GM12865 (cell line): Measurements from ENCODE around the gene REG3G.

Experiments used
- DNase-seq: peaks from one replicate; pipeline ENCODE4 v3.0.0; 2010; ENCODE audit warnings: low read depth
- H3K4me3 ChIP-seq: 2 replicates; pipeline ENCODE4 v1.5.1; 2011; ENCODE audit warnings: mild to moderate bottlenecking, low read depth, low read length, control low read depth
- TF ChIP-seq, protein P1 (sequence below): IDR thresholded peaks from 2 replicates; pipeline ENCODE4 v1.5.1; 2011; ENCODE audit warnings: low read length, control low read depth, low read depth, inconsistent platforms; ENCODE audit not compliant: insufficient read depth; ENCODE audit errors: missing control alignments

REG3G gene

DNA sequence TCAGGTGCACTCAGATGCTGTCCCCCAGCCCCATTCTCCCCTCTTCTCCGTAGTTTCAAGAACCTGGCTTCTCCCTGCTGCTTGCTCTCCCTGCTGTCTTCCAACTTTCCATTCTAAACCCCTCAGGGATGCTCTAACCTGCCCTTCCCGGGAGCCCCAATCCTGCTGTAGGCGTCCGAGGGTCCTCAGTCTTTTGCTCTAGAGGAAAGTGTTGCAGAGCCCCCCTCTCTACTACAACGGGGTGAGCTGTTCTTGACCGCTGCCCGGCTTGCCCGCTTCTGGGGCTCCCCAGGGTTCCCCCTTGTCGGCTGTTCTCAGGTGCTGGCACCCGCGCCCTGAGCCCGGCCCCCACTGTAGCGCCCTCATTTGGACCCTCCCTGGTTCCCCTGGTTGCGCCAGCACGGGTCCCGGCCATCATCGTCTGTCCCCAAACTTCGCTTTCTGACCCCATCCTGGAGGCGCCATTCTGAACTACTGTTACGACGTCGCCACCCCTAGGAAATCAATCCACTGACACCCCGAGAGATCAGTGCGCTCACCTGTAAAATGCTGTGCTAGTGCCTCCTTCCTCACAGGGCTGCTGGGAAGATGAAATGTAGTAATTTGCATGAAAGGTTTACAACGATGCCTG is 31.9 kb upstream of the REG3G start:
- no peak for DNase-seq
- TF ChIP-seq, protein P1, sequence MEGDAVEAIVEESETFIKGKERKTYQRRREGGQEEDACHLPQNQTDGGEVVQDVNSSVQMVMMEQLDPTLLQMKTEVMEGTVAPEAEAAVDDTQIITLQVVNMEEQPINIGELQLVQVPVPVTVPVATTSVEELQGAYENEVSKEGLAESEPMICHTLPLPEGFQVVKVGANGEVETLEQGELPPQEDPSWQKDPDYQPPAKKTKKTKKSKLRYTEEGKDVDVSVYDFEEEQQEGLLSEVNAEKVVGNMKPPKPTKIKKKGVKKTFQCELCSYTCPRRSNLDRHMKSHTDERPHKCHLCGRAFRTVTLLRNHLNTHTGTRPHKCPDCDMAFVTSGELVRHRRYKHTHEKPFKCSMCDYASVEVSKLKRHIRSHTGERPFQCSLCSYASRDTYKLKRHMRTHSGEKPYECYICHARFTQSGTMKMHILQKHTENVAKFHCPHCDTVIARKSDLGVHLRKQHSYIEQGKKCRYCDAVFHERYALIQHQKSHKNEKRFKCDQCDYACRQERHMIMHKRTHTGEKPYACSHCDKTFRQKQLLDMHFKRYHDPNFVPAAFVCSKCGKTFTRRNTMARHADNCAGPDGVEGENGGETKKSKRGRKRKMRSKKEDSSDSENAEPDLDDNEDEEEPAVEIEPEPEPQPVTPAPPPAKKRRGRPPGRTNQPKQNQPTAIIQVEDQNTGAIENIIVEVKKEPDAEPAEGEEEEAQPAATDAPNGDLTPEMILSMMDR, result no peak
- no peak overlapping the region for H3K4me3 ChIP-seq

DNA sequence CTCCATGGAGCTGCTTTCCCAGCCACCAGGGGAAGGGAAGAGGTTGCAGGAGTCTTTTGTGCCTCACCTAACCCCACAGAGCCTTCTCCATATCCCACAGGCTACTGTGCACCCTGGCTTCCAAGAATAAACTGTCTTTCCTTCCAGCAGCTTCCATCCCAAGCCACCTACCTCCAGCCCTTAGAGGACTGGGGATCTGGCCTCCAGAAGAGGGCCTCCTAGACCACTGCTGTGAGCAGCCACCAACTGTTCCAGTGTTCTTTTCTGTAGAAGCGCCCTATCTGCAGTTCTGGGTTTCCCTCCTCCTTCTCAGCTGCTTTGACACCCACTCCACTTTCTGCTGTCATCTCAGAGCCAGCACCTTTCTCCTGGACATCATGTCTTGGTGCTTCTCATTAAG is 30.7 kb upstream of the REG3G start:
- no peak for DNase-seq
- H3K4me3 ChIP-seq, result no peak overlapping the region
- TF ChIP-seq, protein P1, result no peak

DNA sequence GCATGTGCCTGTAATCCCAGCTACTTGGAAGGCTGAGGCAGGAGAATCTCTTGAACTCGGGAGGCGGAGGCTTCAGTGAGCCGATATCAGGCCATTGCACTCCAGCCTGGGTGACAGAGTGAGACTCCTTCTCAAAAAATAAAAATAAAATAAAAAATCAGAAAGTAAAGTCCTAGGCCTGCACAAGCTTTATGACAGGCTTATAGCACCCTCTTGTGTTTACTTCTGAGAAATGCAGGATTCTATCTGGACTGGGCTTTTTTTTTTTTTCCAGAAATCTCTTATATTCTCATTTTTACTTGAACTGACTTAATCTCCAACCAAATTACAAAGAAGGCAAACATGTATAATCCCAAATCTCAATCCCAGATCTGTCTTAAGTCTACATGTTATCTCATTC is 26.1 kb upstream of the REG3G start:
- peak; percentile 14 for DNase-seq
- TF ChIP-seq, protein P1, result peak; percentile 38
- no peak overlapping the region for H3K4me3 ChIP-seq

DNA sequence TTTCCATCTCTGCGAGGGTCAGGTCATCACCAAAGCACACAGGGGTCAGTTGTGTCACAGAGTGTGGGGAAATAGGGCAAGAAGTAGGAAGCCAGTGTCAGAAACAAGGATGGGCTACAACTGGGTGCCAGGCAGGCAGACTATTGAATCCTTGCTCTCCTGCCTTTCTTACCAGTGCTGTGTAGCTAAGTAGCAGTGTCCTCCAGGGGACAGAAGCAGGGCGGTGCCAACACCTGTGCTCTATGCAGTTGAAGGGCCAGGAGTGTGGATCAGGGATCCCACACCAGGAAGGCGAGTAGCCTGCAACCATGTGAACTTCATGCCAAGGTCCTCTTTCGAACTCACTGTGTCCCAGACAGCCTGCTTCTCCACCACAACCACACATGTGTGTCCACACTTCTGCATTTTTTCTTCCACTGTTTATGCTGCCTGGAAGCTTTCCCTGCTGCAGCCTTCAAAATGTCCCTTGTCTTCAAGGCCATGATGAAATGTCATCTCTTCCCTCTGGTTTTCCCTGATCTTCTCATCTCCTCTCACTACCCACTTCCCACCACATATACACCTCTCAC is 25.4 kb upstream of the REG3G start:
- no peak overlapping the region for H3K4me3 ChIP-seq
- TF ChIP-seq, protein P1, result no peak
- no peak for DNase-seq

DNA sequence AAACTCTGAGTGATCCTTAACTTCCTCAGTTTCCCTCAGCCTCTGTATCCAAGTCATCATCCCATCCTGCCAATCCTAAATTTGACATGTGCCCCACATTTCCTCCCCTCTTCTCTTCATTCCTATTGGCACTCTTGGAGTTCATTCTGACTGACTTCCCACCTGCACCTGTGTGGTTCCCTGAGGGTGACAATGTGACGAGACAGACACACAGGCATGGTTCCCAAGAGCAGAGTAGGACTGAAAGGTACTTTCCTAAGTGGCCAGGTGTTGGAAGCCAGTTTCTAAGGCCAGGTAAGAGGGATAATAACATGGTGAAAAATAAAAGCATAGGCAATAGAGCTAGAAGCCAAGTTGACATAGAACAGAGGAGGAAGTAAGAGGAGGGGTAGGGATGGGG is 24.2 kb upstream of the REG3G start:
- TF ChIP-seq, protein P1, result no peak
- DNase-seq, result no peak

DNA sequence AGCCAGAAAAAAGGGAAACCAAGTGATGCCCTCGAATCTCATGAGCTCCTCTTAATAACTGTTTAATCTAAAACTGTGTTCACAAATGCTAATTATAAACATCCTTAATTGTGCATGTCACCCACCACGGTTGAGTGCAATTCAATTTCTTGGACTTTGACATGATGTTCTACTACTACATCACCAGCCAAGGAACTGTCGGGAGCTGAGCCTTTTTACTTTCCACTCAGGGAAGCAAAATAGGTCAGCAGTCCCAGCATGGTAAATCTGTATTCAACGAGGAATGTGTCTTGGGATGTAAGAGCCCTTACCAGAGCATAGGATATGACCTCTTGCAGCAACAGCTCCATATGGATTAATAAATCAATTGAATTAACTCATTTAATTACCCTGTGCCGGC is 20.8 kb upstream of the REG3G start:
- no peak overlapping the region for H3K4me3 ChIP-seq
- TF ChIP-seq, protein P1, result no peak
- DNase-seq, result no peak

More for the DNA sequence above, 24.2 kb upstream of the REG3G start:
- H3K4me3 ChIP-seq, result no peak overlapping the region

DNA sequence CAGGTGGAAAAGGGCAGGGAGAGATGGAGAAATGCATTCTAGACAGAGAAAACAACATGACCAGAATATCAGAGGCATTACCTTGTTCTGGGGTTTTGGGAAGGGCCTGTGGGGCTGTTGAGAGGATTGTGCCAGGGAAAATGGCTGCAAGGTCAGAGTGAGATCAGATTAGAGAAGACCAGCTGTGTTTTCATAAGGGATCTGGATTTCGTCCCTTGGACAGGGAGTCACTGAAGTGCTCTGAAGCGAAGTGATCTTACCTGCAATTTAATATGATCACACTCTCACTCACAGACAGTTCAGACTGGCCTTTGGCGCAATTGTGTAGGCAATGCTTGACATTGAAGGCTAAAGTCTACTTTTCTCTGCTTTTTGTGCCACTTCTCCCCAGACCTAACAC is 20.3 kb upstream of the REG3G start:
- DNase-seq, result no peak
- no peak overlapping the region for H3K4me3 ChIP-seq
- TF ChIP-seq, protein P1, result no peak
